ELR (cell line): ENCODE measurements around the gene PAPPA.

ENCODE experiments used
- DNase-seq: peaks from one replicate; pipeline ENCODE4 v3.0.0-alpha.2; 2015; ENCODE audit warnings: low read depth

The PAPPA gene

DNA sequence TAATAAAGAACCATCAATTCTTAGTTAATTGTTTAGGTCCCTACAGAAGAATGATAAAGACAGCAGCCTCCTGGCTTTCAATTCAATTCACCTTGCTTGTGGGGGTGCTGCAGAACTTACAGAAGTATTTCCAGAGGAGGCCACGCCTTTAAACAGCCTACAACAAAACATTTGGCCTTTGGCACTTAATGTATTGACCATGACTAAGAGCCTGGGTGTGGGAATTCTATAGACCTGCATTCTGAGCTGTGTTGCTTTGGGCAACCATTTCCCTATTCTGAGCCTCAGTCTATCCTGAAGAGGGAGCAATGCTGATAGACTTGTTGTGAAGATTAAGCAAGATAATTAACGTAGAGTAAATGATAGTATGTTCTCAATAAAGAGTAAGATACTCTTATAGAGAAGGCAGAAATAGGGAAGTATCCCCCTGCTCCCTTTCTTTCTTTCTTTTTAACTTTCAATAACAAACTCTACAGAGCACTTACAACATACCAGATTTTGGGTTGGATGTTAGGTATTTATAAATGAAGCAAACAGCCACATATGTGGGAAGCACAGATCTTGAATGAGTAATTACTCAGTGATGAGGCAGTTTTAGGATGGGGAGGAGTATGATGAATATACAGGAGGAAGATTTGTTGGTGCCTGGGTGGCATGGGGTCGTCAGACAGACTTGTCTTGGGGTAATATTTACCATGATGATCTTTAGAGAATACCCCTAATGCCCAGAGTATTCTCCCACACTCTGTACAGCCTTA, 28.4 kb downstream of the PAPPA start:
- peak; percentile 45 for DNase-seq

DNA sequence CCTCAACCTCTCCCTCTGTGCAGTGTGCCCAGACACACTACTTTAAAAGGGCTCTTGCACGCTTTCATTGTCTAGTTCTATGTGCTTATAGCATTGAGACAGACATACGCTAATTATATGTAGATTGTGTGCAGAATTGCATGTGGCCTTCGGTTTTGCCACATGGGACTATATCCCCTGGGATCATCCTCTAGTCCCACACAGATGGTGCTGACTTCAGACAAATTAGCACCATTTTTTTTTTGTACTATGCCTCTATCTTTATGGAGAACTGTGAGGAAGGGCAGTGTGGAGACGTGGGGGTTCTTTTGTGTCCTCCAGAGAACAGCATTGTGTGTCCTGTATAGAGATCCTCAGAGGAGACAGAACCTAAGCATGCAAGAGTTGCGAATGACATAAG, 29.3 kb downstream of the PAPPA start:
- no peak for DNase-seq

DNA sequence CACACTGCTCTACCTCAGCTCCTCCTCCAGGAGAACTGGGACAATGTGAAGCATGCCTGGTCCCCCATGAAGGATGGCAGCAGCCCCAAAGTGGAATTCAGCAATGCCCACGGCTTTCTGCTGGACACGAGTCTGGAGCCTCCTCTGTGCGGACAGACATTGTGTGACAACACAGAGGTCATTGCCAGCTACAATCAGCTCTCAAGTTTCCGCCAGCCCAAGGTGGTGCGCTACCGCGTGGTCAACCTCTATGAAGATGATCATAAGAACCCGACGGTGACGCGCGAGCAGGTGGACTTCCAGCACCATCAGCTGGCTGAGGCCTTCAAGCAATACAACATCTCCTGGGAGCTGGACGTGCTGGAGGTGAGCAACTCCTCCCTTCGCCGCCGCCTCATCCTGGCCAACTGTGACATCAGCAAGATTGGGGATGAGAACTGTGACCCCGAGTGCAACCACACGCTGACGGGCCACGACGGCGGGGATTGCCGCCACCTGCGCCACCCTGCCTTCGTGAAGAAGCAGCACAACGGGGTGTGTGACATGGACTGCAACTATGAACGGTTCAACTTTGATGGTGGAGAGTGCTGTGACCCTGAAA, 34.1 kb downstream of the PAPPA start:
- no peak for DNase-seq

DNA sequence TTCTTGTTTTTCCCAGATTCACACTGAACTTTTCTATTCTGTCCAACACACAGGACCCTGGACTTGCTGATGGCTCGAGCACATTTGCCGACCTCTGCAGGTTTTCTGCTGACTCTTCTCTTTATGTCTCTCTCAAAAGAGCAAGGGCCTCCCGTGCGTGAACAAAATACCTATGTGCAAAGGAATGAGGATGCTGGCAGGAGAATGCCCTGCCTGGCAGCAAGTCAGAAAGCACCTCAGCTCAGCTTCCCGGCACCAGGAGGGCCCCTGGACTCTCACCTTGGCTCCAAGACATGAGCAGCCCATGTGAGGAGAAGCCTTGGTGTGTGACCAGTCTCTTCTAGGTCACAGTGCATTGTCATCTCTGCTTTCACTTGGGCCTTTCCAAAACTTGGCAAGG, 36.1 kb downstream of the PAPPA start:
- DNase-seq = no peak

DNA sequence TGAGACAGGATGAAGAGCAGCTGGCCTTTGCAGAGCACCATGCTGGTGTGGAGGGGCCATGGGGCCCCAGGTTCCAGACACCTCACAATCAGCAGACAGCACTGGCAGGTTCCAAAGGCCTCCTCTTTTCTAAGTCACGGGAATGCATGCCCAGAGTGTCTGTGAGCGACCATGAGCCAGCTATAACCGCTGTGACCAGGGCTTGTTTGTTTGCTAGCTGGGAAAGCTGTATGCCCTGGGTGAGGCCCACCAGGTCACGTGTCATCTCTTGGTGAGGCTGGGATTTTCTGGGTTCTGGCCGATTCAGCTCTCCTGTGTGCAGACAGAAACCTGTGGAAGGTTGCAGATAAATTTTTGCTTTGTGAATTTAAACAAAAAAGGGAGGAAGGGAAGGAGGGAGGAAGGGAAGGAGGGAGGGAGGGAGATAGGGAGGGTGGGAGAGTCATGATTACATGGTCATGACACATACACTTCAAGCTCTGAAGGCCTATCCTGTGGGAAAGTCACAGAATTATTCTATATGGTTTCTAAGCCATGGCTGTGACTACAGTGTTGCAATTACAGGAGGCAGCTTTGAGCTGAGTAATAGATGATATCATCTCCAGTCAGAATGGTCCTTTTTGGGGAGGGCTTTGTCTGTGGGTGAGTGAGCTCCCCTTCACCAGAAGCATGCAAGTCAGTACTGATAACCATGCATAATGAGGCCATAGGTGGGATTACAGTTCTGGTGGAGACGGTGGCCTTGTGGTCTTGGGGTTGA, 37.2 kb downstream of the PAPPA start:
- DNase-seq = peak; percentile 97

DNA sequence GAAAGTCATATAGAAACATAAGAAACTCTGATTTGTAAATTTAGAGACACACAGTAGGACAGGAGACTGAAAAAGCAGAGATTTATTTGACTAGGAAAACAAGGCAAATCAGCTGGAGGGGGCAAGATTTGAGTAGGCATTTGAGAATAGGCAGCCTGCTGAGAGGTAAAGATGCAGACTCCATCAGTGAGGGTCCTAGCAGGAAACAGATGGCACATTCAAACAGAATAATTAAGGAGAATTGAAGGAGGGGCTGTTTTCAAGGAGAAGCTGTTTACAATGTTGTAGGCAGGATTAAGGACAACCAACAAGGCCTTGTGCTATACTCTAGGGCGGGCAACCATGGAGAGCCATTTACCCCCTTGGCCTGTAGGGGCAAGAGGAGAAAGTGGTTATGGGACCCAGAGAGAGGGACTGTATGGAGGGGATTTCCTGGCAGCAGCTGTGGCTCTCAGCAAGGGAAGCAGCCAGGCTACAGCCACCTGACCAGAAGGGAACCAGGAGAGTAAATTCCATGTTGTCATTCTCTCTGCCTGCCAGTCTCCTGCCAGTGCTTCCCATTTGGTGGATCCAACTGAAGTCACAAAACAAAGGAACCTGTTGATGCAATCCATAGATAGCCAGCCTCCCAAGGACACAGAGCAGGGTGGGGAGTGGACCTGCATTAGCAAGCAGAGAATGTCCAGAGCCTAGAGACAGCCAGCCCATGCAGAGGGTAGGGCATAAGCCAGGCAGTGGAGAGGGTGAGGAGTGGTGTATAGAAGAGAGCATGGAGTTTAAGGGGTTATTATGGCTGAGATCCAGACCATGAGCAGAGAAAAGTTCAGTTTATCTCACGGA, 38.2 kb downstream of the PAPPA start:
- DNase-seq = peak; percentile 21

DNA sequence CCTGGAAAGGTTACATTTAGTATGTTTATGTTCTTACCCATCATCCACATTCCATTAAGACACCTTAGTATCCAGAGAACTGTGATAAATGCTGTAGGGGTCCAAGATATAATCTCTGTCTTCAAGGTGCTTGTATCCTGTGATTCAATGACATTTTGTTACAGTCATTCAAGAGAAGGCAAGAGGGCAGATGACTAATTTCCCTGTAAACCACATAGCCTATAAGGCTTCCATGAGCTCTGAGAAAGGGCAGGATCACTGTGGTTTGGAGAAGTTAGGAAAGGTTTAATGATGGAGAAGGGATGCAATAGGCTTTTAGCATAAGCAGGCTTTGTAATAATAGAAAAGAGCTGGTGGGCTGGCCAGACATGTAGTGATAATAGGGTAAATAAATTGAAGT, 40.0 kb downstream of the PAPPA start:
- peak; percentile 96 for DNase-seq

DNA sequence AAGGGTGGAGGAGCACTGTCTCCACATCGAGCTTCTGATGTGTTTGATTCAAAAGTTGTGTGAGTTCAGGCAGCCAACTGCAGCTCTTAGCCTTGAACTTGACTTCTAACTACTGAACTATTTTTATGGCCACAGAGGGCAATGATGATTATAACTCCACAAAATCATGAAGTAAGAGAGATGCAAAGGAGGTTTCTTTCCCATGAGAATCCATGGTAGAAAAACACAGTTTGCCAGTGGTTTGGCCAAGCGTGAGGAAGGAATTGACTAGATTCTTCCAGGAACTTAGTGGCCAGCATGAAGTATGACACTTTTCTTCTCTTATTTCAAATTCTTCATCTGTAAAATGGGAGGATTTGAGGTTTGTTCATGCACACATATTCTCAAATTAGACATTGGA, 43.2 kb downstream of the PAPPA start:
- DNase-seq = no peak

DNA sequence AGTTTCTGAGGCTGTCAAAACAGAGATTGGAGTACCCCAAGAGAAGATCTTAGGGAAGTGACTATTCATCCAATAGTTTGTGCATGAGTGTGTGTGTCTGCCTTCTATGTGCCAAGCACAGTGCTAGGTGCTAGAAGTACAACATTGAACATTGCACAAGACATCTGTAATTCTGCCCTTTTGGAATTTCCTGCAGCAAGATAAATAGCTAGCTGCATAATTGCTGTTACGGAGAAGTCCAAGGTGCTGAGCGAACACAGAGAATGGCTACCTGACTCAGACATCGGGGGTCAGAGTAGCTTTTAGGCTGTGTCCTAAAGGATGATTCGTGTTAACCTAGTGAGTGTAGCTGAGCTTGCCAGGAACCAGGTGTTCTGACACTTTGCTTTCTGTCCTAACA, 44.8 kb downstream of the PAPPA start:
- no peak for DNase-seq

DNA sequence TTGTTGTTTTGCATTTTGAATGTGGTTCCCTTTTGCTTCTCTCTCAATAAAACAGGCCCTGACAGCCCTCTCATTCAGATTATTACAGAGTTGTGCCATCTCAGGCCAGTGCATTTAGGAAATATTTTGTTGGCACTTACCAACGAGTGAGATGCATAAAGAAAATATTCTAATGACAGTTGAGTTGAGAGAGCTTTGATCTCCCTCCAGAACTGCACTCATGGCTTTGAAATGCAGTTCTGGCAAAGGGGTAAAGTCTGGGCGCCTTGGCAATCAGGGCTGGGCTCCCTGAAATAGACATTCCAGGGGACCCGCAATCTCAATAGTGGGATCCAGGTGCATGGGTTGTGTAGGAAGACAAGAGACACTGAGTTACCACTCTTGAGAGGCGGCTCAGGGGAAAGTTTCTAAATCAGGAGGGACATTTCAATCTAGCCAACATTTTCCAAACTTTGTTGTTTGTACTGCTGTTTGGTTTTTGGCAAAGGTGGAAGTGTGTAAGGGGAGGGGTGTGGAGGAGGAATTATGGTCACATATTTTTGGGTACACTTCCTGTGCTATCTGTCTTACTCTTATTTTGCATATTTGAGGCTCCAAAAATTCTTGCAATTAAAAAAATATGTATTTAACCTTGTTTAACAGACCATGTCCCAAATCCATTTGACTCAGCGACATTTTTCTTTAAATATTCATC, 48.8 kb downstream of the PAPPA start:
- DNase-seq = no peak

DNA sequence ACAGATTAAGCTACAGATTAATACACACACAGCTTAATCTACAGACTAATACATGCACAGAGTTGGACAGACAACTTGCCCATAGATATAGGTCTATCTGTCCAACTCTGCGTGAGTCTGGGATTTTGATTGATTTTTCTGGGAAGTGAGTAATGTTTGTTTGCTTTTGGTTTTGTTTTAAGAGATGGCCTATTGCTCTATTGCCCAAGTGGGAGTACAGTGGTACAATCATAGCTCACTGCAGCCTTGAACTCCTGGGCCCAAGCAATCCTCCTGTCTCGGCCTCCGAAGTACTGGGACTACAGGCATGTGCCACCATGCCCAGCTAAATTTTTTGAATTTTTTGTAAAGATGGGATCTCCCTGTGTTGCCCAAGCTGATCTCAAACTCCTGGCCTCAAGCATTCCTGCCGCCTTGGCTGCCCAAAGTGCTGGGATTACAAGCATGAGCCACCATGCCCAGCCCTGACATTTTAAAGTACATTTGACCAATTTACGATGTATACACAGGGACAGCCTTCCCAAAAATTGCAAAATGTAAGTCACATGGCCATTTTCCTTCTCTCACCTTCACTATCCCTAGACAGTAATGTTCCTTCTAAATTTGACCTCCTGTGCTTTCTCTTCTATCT, 50.8 kb downstream of the PAPPA start:
- no peak for DNase-seq

DNA sequence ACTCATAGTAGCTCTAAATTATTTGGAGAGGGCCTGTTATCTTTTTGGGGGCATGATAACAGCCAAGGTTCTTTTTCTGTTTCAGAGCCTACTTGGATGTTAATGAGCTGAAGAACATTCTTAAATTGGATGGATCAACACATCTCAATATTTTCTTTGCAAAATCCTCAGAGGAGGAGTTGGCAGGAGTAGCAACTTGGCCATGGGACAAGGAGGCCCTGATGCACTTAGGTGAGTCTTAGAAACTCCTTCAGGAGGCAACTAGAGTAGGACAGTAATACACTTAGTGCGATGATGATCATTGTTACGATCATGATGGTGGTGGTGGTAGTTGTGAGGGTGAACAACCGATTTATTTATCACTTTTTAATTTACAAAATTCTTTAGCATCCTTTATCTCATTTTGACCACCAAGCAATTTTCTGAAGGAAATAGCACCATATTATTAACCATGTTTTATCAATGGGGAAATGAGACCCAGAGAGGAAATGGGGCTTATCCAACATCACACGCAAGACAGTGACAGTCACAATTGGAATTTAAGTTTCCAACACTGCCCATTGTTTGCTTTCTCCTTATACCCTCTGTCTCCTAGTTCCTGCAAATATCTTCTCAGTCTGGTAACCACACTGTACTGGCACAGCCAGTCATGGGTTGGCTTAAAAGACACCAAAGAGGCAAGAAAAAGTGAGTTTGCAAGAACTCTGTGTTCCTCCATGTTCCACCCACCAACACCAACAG, 54.0 kb downstream of the PAPPA start:
- no peak for DNase-seq

DNA sequence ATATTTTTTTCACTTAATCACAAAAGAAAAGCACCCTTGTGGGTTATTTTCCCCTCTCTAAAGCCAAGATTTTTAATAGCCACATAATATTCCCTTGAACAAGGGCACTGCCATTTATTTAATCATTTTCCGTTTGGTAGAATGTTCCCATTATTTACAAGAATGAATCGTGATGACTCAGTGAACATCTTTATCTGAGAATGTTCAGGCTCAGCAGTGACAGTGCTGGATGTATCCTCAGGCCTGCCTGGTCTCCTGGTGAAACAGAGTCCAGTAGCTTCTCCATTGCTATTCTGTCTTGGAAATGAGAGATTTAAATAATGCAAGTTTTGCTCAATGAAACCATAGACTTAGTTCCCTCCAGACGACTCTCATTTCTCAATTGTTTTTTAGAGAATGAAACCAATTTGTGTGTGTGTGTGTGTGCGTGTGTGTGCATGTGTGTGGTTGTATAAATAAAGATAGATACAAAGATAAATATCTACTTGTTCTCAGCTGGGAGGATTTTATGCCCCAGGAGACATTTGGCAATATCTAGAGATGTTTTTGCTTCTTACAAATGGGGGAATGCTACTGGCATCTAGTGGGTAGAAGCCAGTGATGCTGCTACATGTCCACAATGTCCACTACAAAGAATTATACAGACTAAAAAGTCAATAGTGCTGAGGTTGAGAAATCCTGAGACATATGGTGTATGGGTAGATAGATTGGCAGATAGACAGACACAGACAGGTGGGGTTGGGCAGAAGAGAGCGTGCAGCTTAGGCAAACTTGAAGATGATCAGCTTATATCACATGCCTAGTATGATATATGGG, 55.0 kb downstream of the PAPPA start:
- DNase-seq = peak; percentile 74

DNA sequence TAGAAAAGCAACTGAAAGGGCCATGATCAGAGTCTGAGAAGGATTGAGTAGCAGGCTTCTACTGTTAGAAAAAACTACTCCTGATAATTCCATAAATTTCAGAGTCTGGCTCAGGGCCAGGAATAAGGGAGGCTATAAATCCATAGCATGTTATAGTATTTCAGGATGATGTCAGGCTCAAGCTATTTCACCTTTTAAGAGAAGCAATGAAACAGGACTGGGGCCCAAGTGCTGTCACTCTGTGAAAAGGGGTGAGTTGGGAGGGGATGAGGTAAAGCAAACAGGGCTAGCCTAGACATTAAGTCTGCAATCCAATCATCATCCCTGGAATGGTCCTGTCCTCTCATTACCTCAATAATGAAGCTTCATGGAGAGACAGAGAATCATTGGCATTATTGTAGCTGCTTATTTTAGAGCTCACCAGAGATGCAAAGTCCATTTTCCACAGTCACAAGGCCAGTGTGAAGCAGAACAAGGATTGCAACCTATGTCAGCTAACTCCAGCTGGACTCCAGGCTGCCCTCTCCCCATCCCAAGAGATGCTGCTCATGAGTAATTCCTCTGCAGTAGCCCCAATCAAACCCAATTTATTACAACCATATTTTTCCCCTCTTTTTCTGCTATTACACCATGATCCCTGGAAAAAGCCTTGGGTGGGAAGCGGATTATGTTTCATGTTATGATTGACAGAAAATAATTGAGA, 56.0 kb downstream of the PAPPA start:
- peak; percentile 12 for DNase-seq

DNA sequence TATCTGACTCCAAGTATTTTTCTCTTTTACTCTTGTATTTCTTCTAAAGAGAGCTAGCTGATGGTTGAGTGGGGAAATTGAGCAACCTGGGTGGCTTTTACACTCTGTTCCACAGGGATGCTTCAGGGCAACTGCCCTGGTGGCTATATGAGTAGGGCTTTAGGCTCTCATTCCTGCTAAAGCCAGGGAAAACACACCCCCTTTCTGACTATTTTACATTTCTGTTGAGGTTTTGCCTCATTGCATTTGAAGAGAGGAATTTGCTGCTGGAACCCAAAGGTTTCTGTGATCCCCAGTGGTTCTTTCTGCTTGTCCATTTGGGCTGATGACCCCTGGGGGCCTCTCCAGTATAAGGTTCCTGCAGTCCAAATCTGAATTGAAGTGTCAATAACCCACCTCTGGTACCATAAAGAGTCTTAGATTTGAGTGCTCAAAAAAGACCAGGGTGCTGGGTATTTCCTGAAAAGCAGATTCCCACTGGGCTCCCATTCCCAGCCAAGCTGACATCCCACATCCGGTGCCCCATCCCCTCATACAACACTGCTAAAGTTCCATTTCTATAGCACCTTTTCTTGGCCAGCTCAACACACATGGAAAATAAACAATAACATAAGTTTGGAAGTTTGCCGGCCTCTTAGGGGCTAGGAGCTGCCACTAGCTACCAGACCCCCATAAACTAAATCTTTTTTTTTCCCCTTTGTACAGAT, 59.5 kb downstream of the PAPPA start:
- DNase-seq = no peak

DNA sequence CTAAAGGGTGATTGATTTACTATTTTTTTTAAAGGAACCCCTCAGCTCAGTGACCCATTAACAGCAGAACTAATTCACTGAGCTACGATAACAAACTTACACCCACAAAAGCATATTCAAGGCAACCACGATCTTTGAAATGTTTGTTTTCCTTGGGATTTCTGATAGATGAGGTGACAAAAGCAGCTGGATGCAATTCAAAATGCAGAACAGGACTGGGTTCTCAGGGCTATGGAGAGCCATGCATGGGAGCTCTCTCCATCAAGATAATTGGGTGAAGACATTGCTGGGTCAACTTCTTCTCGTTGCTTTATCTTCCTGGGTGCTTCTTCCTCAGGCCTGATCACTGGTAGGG, 60.1 kb downstream of the PAPPA start:
- no peak for DNase-seq

DNA sequence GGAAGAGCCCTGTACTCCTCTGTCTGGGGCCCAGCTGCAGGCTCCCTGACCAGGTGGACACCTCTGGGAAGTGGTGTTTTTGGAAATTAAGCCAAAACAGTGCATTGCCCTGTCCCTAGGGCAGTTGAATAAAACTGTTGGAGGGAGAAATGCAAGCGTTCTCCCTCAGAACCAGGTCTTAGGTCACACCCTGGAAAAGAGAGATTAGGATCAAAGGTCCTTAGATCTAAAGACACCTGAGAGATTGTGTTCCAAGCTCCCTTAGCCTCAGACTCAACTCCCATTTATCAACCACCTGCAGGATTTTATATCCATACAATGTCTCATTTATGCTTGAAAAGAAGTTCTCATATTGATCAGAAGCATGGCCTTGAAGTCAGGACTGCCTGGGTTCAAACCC, 64.8 kb downstream of the PAPPA start:
- DNase-seq = no peak

DNA sequence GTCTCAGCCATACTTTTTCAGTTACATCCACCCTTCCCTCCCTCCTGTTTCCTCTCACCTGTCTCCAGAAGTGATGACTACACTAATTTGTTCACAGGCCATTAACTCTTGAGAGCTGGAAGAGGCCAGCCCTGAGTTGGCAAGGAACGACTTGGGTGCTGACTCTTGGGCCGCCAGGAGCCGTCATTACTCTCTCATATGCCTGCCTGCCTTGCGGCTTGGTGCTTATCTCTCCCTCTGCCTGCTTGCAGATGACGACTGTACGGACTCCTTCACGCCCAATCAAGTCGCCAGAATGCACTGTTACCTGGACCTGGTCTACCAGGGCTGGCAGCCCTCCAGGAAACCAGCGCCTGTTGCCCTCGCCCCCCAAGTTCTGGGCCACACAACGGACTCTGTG, 66.1 kb downstream of the PAPPA start:
- no peak for DNase-seq

DNA sequence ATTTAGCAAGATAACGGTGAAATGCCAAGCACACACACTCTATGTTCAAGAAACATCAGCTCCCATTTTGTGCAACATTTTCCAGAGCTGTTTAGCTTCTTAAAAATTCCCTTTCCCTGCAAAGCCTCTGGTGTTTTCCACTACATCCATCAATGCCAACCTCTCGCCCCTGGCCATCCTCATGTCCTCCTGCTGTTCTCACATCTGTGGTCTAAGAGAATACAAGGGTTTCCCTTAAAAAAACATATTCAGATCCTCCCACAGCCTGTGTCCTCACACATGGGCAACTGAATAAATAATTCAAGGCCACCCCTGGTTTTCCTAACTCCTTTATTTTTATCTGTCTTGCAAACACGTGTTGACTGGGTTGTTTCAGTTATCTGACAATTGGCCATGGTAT, 70.3 kb downstream of the PAPPA start:
- no peak for DNase-seq
